Measurements from ENCODE around the gene MAML3.
A peak's percentile ranks its signal among the peaks of the same experiment; 100 is the strongest.

The MAML3 gene

GRCh38 chr4:139763672-139764071 is 390.3 kb downstream of the MAML3 start:
- no peak overlapping the region for H3K4me3 ChIP-seq (replicated peaks; ENCODE audit: low read depth, low read length)
- peak; percentile 23 for DNase-seq (ENCODE audit: low read depth)
- no peak for TF ChIP-seq CTCF (IDR thresholded peaks at IDR 0.05; ENCODE audit: low read length, missing control alignments)

DNA sequence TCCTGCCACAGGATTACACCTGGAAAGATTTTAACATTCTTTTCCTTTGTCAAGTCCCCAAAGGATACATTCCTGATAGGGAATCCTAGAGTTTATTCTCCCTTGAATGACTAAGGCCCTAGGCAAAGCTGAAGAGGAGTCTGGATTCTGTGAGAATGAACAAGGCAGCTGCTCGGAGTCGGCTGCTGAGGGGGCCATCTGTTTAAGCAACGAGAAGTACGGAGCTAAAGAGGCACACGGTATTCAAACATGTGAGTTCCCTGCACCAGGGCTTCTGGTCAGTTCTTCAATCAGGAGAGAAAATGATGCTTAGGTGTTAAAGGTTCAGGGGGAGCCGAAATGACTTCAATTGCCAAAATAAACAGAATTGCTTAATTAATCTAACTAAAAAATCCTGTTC is 390.8 kb downstream of the MAML3 start:
- no peak for DNase-seq (ENCODE audit: low read depth)
- H3K4me3 ChIP-seq (replicated peaks; ENCODE audit: low read depth, low read length), result no peak overlapping the region
- TF ChIP-seq CTCF (IDR thresholded peaks at IDR 0.05; ENCODE audit: low read length, missing control alignments), result no peak

DNA sequence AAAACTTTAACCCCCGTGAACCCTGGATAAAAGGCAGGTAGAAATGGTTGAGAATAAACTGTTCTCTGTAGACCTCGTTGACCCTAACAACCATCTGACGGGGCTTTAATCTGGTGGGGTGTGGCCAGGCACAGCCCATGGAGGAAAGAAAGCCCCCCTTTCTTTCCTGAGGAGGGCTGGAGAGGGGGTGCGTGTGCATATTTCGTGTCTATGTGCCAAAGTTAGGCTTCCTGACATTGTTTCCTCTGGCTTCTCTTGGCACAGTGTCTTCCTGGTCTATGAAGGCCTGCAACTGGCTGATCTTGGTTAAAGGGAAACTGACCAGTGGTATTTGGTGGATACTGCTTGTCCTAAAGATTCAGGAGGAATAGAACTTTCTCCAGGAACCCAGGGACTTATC is 391.3 kb downstream of the MAML3 start:
- no peak overlapping the region for H3K4me3 ChIP-seq (replicated peaks; ENCODE audit: low read depth, low read length)
- DNase-seq (ENCODE audit: low read depth), result peak; percentile 80
- TF ChIP-seq CTCF (IDR thresholded peaks at IDR 0.05; ENCODE audit: low read length, missing control alignments), result no peak

- peak; percentile 35 for TF ChIP-seq CTCF (IDR thresholded peaks at IDR 0.05; ENCODE audit: low read length, missing control alignments)
- H3K4me3 ChIP-seq (replicated peaks; ENCODE audit: low read depth, low read length), result no peak overlapping the region
- DNase-seq (ENCODE audit: low read depth), result peak; percentile 37
Measured at GRCh38 chr4:139761461-139761860, 392.5 kb downstream of the MAML3 start.

- TF ChIP-seq CTCF (IDR thresholded peaks at IDR 0.05; ENCODE audit: low read length, missing control alignments), result no peak
- no peak for DNase-seq (ENCODE audit: low read depth)
- no peak overlapping the region for H3K4me3 ChIP-seq (replicated peaks; ENCODE audit: low read depth, low read length)
Measured at GRCh38 chr4:139760567-139760966, 393.4 kb downstream of the MAML3 start.

DNA sequence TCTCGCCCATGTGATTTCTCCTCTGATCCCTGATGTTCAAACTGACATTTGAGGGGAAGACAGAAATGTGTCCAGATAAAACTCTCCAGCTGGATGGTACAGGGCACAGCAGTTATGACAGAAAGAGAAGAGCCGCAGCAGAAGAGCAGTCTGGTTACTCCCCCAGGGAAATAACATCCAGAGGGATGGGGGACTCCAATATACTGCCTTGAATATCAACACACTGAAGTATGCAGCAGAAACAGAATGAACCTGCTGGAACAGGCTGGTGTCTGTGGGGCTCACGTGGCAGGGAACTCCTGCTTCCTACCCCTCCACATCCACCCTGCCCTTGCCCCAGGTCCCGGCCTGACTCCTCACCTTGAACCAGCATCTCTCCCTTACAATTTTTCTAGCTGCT is 394.9 kb downstream of the MAML3 start:
- no peak overlapping the region for H3K4me3 ChIP-seq (replicated peaks; ENCODE audit: low read depth, low read length)
- no peak for DNase-seq (ENCODE audit: low read depth)
- no peak for TF ChIP-seq CTCF (IDR thresholded peaks at IDR 0.05; ENCODE audit: low read length, missing control alignments)

GRCh38 chr4:139756391-139757180 is 397.4 kb downstream of the MAML3 start:
- H3K4me3 ChIP-seq (replicated peaks; ENCODE audit: low read depth, low read length), result no peak overlapping the region
- TF ChIP-seq CTCF (IDR thresholded peaks at IDR 0.05; ENCODE audit: low read length, missing control alignments), result no peak
- no peak for DNase-seq (ENCODE audit: low read depth)
